GM12878 (cell line): Measurements from ENCODE around the gene HIVEP2. TPM values are rescaled to one million over a fixed set of nuclear protein-coding genes. Genes with fewer than 3 reads are reported as not detected.

Experiments
- ATAC-seq: fragments of 200-7000 bp; cut with Tn5 transposase; 3 replicates; pipeline ENCODE4 v1.9.1; 2020; ENCODE audit warnings: mild to moderate bottlenecking, moderate library complexity
- BruUV-seq: library from RNA; stranded (reverse); fragments of 400-500 nt; replicated peaks from 2 replicates; lab custom pipeline; 2021; lab: Mats Ljungman, UMichigan
- CTCF ChIA-PET: fragments of 300-600 bp; sonication (Branson Sonifier 250); formaldehyde crosslinking; extraction: SDS; loops from one replicate; lab custom pipeline; 2021; ENCODE audit warnings: inconsistent platforms; lab: Yijun Ruan, JAX
- POLR2A ChIA-PET: fragments of 350-600 bp; formaldehyde crosslinking; extraction: SDS; loops from one replicate; lab custom pipeline; 2021; ENCODE audit warnings: inconsistent platforms; lab: Charles Lee
- RAD21 ChIA-PET: fragments of 300-600 bp; sonication (Branson Sonifier 250); formaldehyde crosslinking; loops from one replicate; lab custom pipeline; 2023; ENCODE audit warnings: antibody characterized with exemption; ENCODE audit not compliant: unreplicated experiment; lab: Charles Lee
- SMC1A ChIA-PET: fragments of 300-600 bp; sonication (Branson Sonifier 250); formaldehyde crosslinking; loops from one replicate; lab custom pipeline; 2023; ENCODE audit not compliant: unreplicated experiment, uncharacterized antibody; lab: Charles Lee
- DNase-seq: peaks from one replicate; pipeline ENCODE4 v3.0.0-alpha.2; 2011; ENCODE audit warnings: low read depth, low spot score
- FAIRE-seq: peaks from 3 replicates; lab custom pipeline; 2011; peaks lifted over from hg19 to GRCh38; lab: Jason Lieb, UNC
- H2AFZ ChIP-seq: 2 replicates; pipeline ENCODE4 v1.6.0; 2011; ENCODE audit warnings: low read depth, low read length, control low read depth; ENCODE audit not compliant: control insufficient read depth
- H3K27ac ChIP-seq: 2 replicates; pipeline ENCODE4 v1.5.1; 2011; ENCODE audit warnings: control low read depth; ENCODE audit not compliant: control insufficient read depth, insufficient read depth
- H3K27me3 ChIP-seq, 2 experiments: replicated peaks in 1 of 2; 2 replicates each; pipeline versions ENCODE4 v1.6.0 to v1.6.1; 2011; ENCODE audit warnings: low read length in 1 of 2; ENCODE audit not compliant: control insufficient read depth in 2 of 2, insufficient read depth in 2 of 2
- H3K36me3 ChIP-seq, 2 experiments: 2 replicates each; pipeline ENCODE4 v1.5.1; 2011; ENCODE audit warnings: low read length in 1 of 2; ENCODE audit not compliant: control insufficient read depth in 2 of 2, insufficient read depth in 2 of 2
- H3K4me1 ChIP-seq: 2 replicates; pipeline ENCODE4 v1.6.1; 2011; ENCODE audit warnings: mild to moderate bottlenecking, low read length, moderate library complexity, mixed read lengths; ENCODE audit not compliant: control insufficient read depth, insufficient read depth
- H3K4me2 ChIP-seq: 2 replicates; pipeline ENCODE4 v1.6.0; 2011; ENCODE audit warnings: control low read depth; ENCODE audit not compliant: control insufficient read depth, insufficient read depth
- H3K4me3 ChIP-seq: fragments of 200-600 bp; sonication (generic); 2 replicates; pipeline ENCODE4 v1.5.1; 2016
- H3K79me2 ChIP-seq: 2 replicates; pipeline ENCODE4 v1.6.0; 2011; ENCODE audit warnings: low read length; ENCODE audit not compliant: control insufficient read depth, insufficient read depth
- H3K9ac ChIP-seq: 2 replicates; pipeline ENCODE4 v1.8.0; 2011; ENCODE audit warnings: low read length, control low read depth, mixed read lengths; ENCODE audit not compliant: control insufficient read depth, insufficient read depth
- H3K9me3 ChIP-seq: replicated peaks from 3 replicates; pipeline ENCODE4 v1.5.1; 2011; ENCODE audit warnings: mild to moderate bottlenecking, low read length; ENCODE audit not compliant: control insufficient read depth, insufficient read depth
- H4K20me1 ChIP-seq: 2 replicates; pipeline ENCODE4 v1.6.0; 2011; ENCODE audit not compliant: control insufficient read depth, insufficient read depth
- E4F1 ChIP-seq: fragments of 450-650 bp; IDR thresholded peaks from 2 replicates; pipeline ENCODE4 v1.6.1; 2018; ENCODE audit warnings: borderline replicate concordance, mild to moderate bottlenecking; ENCODE audit not compliant: partially characterized antibody
- ELK1 ChIP-seq: IDR thresholded peaks from 2 replicates; pipeline ENCODE4 v1.6.1; 2012; ENCODE audit warnings: low read depth, low read length, improper control_type of control experiment
- FOXM1 ChIP-seq: IDR thresholded peaks from 2 replicates; pipeline ENCODE4 v1.6.1; 2012; ENCODE audit warnings: low read depth, mild to moderate bottlenecking, inconsistent platforms, low read length, moderate library complexity
- JUND ChIP-seq: IDR thresholded peaks from 2 replicates; pipeline ENCODE4 v1.6.1; 2012; ENCODE audit warnings: low read depth, mild to moderate bottlenecking, low read length, improper control_type of control experiment, moderate library complexity
- NR2C1 ChIP-seq: fragments of 450-650 bp; IDR thresholded peaks from 2 replicates; pipeline ENCODE4 v1.6.1; 2017; ENCODE audit warnings: antibody characterized with exemption, mild to moderate bottlenecking, moderate library complexity
- NRF1 ChIP-seq: conservative IDR thresholded peaks from 2 replicates; pipeline ENCODE4 v1.6.1; 2011; ENCODE audit warnings: mild to moderate bottlenecking, low read depth, low read length, improper control_type of control experiment
- RELB ChIP-seq: fragments of 450-650 bp; IDR thresholded peaks from 2 replicates; pipeline ENCODE4 v1.6.1; 2017; ENCODE audit warnings: low read depth, mild to moderate bottlenecking, moderate library complexity
- SMAD5 ChIP-seq: IDR thresholded peaks from 2 replicates; pipeline ENCODE4 v1.6.1; 2016; ENCODE audit warnings: antibody characterized with exemption, low read depth
- SUZ12 ChIP-seq: fragments of 200-600 bp; sonication (generic); IDR thresholded peaks from one replicate; pipeline ENCODE4 v1.6.1; 2018; ENCODE audit warnings: antibody characterized with exemption, mild to moderate bottlenecking; ENCODE audit not compliant: unreplicated experiment
- TARDBP ChIP-seq: IDR thresholded peaks from 2 replicates; pipeline ENCODE4 v1.6.1; 2016; ENCODE audit warnings: borderline replicate concordance
- USF1 ChIP-seq: IDR thresholded peaks from 2 replicates; pipeline ENCODE4 v1.6.1; 2011; ENCODE audit warnings: borderline replicate concordance, low read depth, mild to moderate bottlenecking, moderate library complexity, mixed read lengths, low read length; ENCODE audit not compliant: insufficient read depth; ENCODE audit errors: extremely low read length
- ZBED1 ChIP-seq: IDR thresholded peaks from 2 replicates; pipeline ENCODE4 v1.6.1; 2016; ENCODE audit warnings: borderline replicate concordance
- ZNF384 ChIP-seq: IDR thresholded peaks from 2 replicates; pipeline ENCODE4 v1.6.1; 2012; ENCODE audit warnings: low read depth, mild to moderate bottlenecking, low read length, improper control_type of control experiment, borderline replicate concordance
- whole genome bisulfite sequencing: methylation state at CpG from one replicate; pipeline ENCODE4 v1.1.6; 2016; ENCODE audit warnings: low lambda C conversion rate; ENCODE audit not compliant: insufficient replicate concordance, insufficient coverage; ENCODE audit errors: missing lambda C conversion rate; 5-methylcytosine and 5-hydroxymethylcytosine counted together
- in situ Hi-C: fragments of 300-500 bp; cut with MboI; formaldehyde crosslinking; loops from 9 replicates; pipeline ENCODE4 v1.14.3; 2018; ENCODE audit warnings: mixed read lengths
- intact Hi-C: fragments of 100-400 bp; cut with micrococcal nuclease; formaldehyde crosslinking; loops from one replicate; pipeline ENCODE4 v1.14.2; 2022; ENCODE audit not compliant: unreplicated experiment
- polyA plus RNA-seq, 11 experiments: library from polyadenylated mRNA; depleted of rRNA in 4 of 11; unstranded in 6 of 11; stranded (reverse) in 5 of 11; fragments of >200 nt; fragmentation: Nextera tagmentation in 4 of 11; fragmentation: Illumina TruSeq in 1 of 11; extraction: Ambion mirVana in 4 of 11; extraction: Trizol in 1 of 11; gene quantifications; 1 replicate in 1 of 11; 2 replicates in 10 of 11; pipeline versions ENCODE4 v1.2.1 to v1.2.3, GENCODE V29; 2011 to 2016; ENCODE audit warnings: inconsistent platforms in 2 of 11, missing spikeins in 2 of 11, low read depth in 1 of 11
- total RNA-seq, 4 experiments: library from RNA; depleted of rRNA in 3 of 4; stranded (reverse); fragments of >200 nt in 3 of 4; fragmentation: Illumina TruSeq in 1 of 4; extraction: Trizol in 1 of 4; gene quantifications; 2 replicates each; pipeline versions ENCODE4 v1.2.1 to v1.2.3, GENCODE V29; 2013 to 2021
- TF ChIP-seq, protein P1 (sequence below): fragments of 150-350 bp; IDR thresholded peaks from 2 replicates; pipeline ENCODE4 v1.6.1; 2014; ENCODE audit warnings: mild to moderate bottlenecking, low read depth, low read length

HIVEP2 gene
- total and polyA plus RNA-seq, 10 of the 15 experiments (the other 5 are each of a cell fraction or from before 2014, with no cell fraction given), result 1.2 to 15.7 (median 10.2) TPM

DNA sequence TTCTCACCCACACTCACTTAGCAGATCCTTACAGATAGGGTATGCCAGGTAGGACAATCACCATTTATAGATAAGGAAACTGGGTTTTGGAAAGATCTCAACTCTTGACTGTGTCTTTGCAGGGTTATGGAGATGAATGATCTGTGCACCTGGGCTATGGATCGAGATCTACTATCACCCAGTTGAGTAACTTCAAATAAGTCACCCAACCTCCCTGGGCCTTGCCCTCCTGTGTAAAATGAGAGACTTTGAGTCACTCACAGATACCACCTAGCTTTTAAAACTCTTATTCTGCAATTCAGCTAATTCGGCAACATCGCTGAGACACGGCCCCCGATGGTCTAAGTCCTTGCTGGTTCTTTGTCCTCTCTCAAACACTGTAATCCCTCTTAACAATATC lies 53.5 kb downstream of the HIVEP2 start (continued):
- TF ChIP-seq FOXM1, result no peak
- no peak for TF ChIP-seq SUZ12
- no peak for TF ChIP-seq SMAD5
- TF ChIP-seq TARDBP, result no peak
- TF ChIP-seq, protein P1, sequence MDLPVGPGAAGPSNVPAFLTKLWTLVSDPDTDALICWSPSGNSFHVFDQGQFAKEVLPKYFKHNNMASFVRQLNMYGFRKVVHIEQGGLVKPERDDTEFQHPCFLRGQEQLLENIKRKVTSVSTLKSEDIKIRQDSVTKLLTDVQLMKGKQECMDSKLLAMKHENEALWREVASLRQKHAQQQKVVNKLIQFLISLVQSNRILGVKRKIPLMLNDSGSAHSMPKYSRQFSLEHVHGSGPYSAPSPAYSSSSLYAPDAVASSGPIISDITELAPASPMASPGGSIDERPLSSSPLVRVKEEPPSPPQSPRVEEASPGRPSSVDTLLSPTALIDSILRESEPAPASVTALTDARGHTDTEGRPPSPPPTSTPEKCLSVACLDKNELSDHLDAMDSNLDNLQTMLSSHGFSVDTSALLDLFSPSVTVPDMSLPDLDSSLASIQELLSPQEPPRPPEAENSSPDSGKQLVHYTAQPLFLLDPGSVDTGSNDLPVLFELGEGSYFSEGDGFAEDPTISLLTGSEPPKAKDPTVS, result no peak
- TF ChIP-seq, all 136 proteins: peak for 0

GRCh38 chr6:142888456-142888855 lies 56.5 kb downstream of the HIVEP2 start:
- ChIA-PET CTCF (interaction anchor here (1.0 to 1.5 kb wide), 2 partner anchors 13 to 52 kb away, joined by 3 to 6 read pairs; no protein-coding TSS in a partner anchor), SMC1A (interaction anchor here (0.7 to 2.5 kb wide), 10 partner anchors 15 to 188 kb away, joined by 3 to 10 read pairs (median 4); no protein-coding TSS in a partner anchor), POLR2A (interaction anchor here (0.6 to 1.2 kb wide), 2 partner anchors 13 to 165 kb away, joined by 3 to 6 read pairs; no protein-coding TSS in a partner anchor), RAD21 (interaction anchor here (0.9 to 2.5 kb wide), 4 partner anchors 14 to 41 kb away, joined by 3 to 14 read pairs (median 4); no protein-coding TSS in a partner anchor)
- 89% methylated on average over 1 of the region's 1 CpG for WGBS
- Histone ChIP-seq H2AFZ (no peak overlapping the region), H3K27me3 (no peaks in the 10 kb centered on the region), H3K4me3 (no peak overlapping the region), H3K36me3 (no peaks in the 10 kb centered on the region), H3K27ac (no peak overlapping the region), H3K9ac (no peak overlapping the region), H4K20me1 (no peaks in the 10 kb centered on the region), H3K4me2 (no peak overlapping the region), H3K9me3 (peaks cover 2% of the 10 kb centered on the region; the same call in 2 of the 3 replicates), H3K79me2 (peaks cover 51% of the 10 kb centered on the region), H3K4me1 (peaks cover 25% of the 10 kb centered on the region)
- ATAC-seq (no peak), FAIRE-seq (no peak), DNase-seq (no peak)
- in situ Hi-C loops, result no loop called here
- intact Hi-C loops, result no loop called here
- BruUV-seq, result no TSS peak
- TF ChIP-seq ZNF384, result no peak
- no peak for TF ChIP-seq ZBED1
- TF ChIP-seq USF1, result no peak
- TF ChIP-seq RELB, result no peak
- TF ChIP-seq NRF1, result no peak
- TF ChIP-seq ELK1, result no peak
- TF ChIP-seq E4F1, result no peak
- TF ChIP-seq JUND, result no peak
- no peak for TF ChIP-seq NR2C1
- no peak for TF ChIP-seq SUZ12
